K562 (cell line): ENCODE data around the gene TRMT1. TPM values are rescaled to one million over a fixed set of nuclear protein-coding genes. Genes with fewer than 3 reads are reported as not detected.

Source experiments
- ARID3A ChIP-seq: IDR thresholded peaks from 2 replicates; pipeline ENCODE4 v1.6.1; 2012; ENCODE audit warnings: low read depth, low read length, improper control_type of control experiment, borderline replicate concordance
- BCOR ChIP-seq: fragments of 450-650 bp; IDR thresholded peaks from 2 replicates; pipeline ENCODE4 v1.6.1; 2016
- CBFA2T2 ChIP-seq: fragments of 450-650 bp; conservative IDR thresholded peaks from 2 replicates; pipeline ENCODE4 v1.6.1; 2017; ENCODE audit warnings: mild to moderate bottlenecking
- CREB5 ChIP-seq: fragments of 250-450 bp; sonication (Bioruptor Pico); IDR thresholded peaks from 2 replicates; pipeline ENCODE4 v1.5.0; 2020; ENCODE audit warnings: mild to moderate bottlenecking
- DPF2 ChIP-seq: fragments of 450-650 bp; IDR thresholded peaks from 2 replicates; pipeline ENCODE4 v1.6.1; 2016
- GTF2E2 ChIP-seq: fragments of 200-800 bp; sonication (Bioruptor generic); IDR thresholded peaks from 2 replicates; pipeline ENCODE4 v1.6.1; 2016; ENCODE audit warnings: missing genetic modification characterization, missing compliant biosample characterization
- HCFC1 ChIP-seq: IDR thresholded peaks from 2 replicates; pipeline ENCODE4 v1.6.1; 2012; ENCODE audit warnings: low read depth, low read length, improper control_type of control experiment
- HDAC3 ChIP-seq: fragments of 450-650 bp; IDR thresholded peaks from 2 replicates; pipeline ENCODE4 v1.6.1; 2018; ENCODE audit warnings: borderline replicate concordance, mild to moderate bottlenecking, moderate library complexity; ENCODE audit not compliant: partially characterized antibody
- KDM1A ChIP-seq, 2 experiments: fragments of 450-650 bp; IDR thresholded peaks; 2 replicates each; pipeline ENCODE4 v1.6.1; 2016; ENCODE audit warnings: mild to moderate bottlenecking in 2 of 2
- LARP7 ChIP-seq: fragments of 450-650 bp; IDR thresholded peaks from 2 replicates; pipeline ENCODE4 v1.6.1; 2016
- NR2C2 ChIP-seq, 2 experiments: fragments of 200-800 bp in 1 of 2; sonication (Bioruptor generic) in 1 of 2; sonication (generic) in 1 of 2; formaldehyde crosslinking in 1 of 2; IDR thresholded peaks; 2 replicates each; pipeline versions ENCODE4 v1.6.1 to v1.8.0; 2016 to 2022; ENCODE audit warnings: mild to moderate bottlenecking in 1 of 2, missing compliant biosample characterization in 1 of 2, missing genetic modification characterization in 1 of 2, missing genetic modification reagents in 1 of 2
- PREB ChIP-seq: sonication (generic); formaldehyde crosslinking; IDR thresholded peaks from 2 replicates; pipeline ENCODE4 v1.8.1; 2023; ENCODE audit warnings: mild to moderate bottlenecking, missing genetic modification reagents
- SMARCC2 ChIP-seq: fragments of 450-650 bp; IDR thresholded peaks from 2 replicates; pipeline ENCODE4 v1.6.1; 2017; ENCODE audit warnings: antibody characterized with exemption, moderate library complexity, mild to moderate bottlenecking, low read depth
- SPI1 ChIP-seq: IDR thresholded peaks from 2 replicates; pipeline ENCODE4 v1.6.1; 2011; ENCODE audit warnings: low read depth, low read length, control low read depth, borderline replicate concordance
- TBP ChIP-seq: optimal IDR thresholded peaks from 2 replicates; pipeline ENCODE3; 2011; ENCODE audit warnings: low read depth, low read length, improper control_type of control experiment
- TCF15 ChIP-seq: fragments of 250-450 bp; sonication (Bioruptor Pico); IDR thresholded peaks from 2 replicates; pipeline ENCODE4 v1.8.0; 2022; ENCODE audit warnings: moderate library complexity, mild to moderate bottlenecking, inconsistent platforms
- TCF7L2 ChIP-seq: fragments of 150-350 bp; IDR thresholded peaks from 2 replicates; pipeline ENCODE4 v1.6.1; 2016; ENCODE audit warnings: low read depth, mild to moderate bottlenecking, low read length, moderate library complexity
- YBX1 ChIP-seq: fragments of 450-650 bp; IDR thresholded peaks from 2 replicates; pipeline ENCODE4 v1.7.1; 2016; ENCODE audit warnings: mild to moderate bottlenecking
- ZNF253 ChIP-seq: fragments of 250-450 bp; sonication (Bioruptor Pico); conservative IDR thresholded peaks from 2 replicates; pipeline ENCODE4 v1.6.1; 2021; ENCODE audit warnings: mild to moderate bottlenecking
- ZNF324 ChIP-seq: fragments of 250-450 bp; sonication (Bioruptor Pico); IDR thresholded peaks from 2 replicates; pipeline ENCODE4 v1.4.0; 2020; ENCODE audit warnings: mild to moderate bottlenecking
- ZNF644 ChIP-seq: fragments of 200-800 bp; sonication (Bioruptor generic); IDR thresholded peaks from 2 replicates; pipeline ENCODE4 v1.6.1; 2016; ENCODE audit warnings: low read depth, missing genetic modification characterization, missing compliant biosample characterization
- ZNF79 ChIP-seq: fragments of 250-450 bp; sonication (Bioruptor Pico); IDR thresholded peaks from 2 replicates; pipeline ENCODE4 v1.4.0; 2020; ENCODE audit warnings: low read depth, mild to moderate bottlenecking, moderate library complexity
- ZSCAN29 ChIP-seq: fragments of 450-650 bp; IDR thresholded peaks from 2 replicates; pipeline ENCODE4 v1.6.1; 2017
- polyA plus RNA-seq, 8 experiments: library from polyadenylated mRNA; depleted of rRNA in 4 of 8; stranded (reverse) in 5 of 8; unstranded in 3 of 8; fragments of >200 nt; fragmentation: Nextera tagmentation in 2 of 8; fragmentation: Illumina TruSeq in 1 of 8; extraction: Ambion mirVana in 2 of 8; extraction: Trizol in 1 of 8; gene quantifications; 2 replicates each; pipeline versions ENCODE4 v1.2.1 to v1.2.3, GENCODE V29; 2011 to 2014; ENCODE audit warnings: inconsistent platforms in 1 of 8, missing spikeins in 1 of 8
- total RNA-seq, 7 experiments: library from RNA; depleted of rRNA in 6 of 7; stranded (reverse); fragments of >200 nt in 6 of 7; fragmentation: Illumina TruSeq in 2 of 7; extraction: Trizol in 2 of 7; gene quantifications; 2 replicates each; pipeline versions ENCODE4 v1.2.1 to v1.2.3, GENCODE V29; 2011 to 2021; ENCODE audit warnings: low replicate concordance in 1 of 7

The TRMT1 gene
- total and polyA plus RNA-seq, 9 of the 15 experiments (the other 6 are each of a cell fraction or from before 2014, with no cell fraction given) = 5.8 to 158 (median 54.3) TPM

GRCh38 chr19:13116282-13117175, at the start of gene TRMT1 (continued):
- TF ChIP-seq CREB5 (CRISPR knock-in tag) (no peak), BCOR (peak; percentile 99), KDM1A (IDR thresholded peaks at IDR 0.05) (peak; percentile 93 to 98), SMARCC2 (no peak), NR2C2 (CRISPR knock-in tag; IDR thresholded peaks at IDR 0.05) (no peak), NR2C2 (tag; IDR thresholded peaks at IDR 0.05) (peak; percentile 55; the same call in 1 of the 2 replicates), LARP7 (no peak), ZNF253 (CRISPR knock-in tag) (no peak), ZSCAN29 (peak; percentile 39; the same call in 1 of the 2 replicates), TCF7L2 (no peak), CBFA2T2 (peak; percentile 56), DPF2 (peak; percentile 60), ZNF79 (CRISPR knock-in tag) (no peak), GTF2E2 (tag) (0 out of 2 replicates have a peak, but pooled peaks have one; percentile 29), HDAC3 (peak; percentile 52), YBX1 (no peak), ZNF324 (CRISPR knock-in tag) (no peak), HCFC1 (peak; percentile 86), PREB (CRISPR knock-in tag) (no peak), TBP (peak; percentile 67), TCF15 (CRISPR knock-in tag) (no peak), ARID3A (0 out of 2 replicates have a peak, but pooled peaks have one; percentile 17), ZNF644 (no peak), SPI1 (0 out of 2 replicates have a peak, but pooled peaks have one; percentile 18)
